Endodermal cell (in vitro differentiated cells): ENCODE results near the gene NKG7. TPM values are rescaled to one million over a fixed set of nuclear protein-coding genes. Genes with fewer than 3 reads are reported as not detected.
A peak's percentile ranks its signal among the peaks of the same experiment; 100 is the strongest.

Source experiments
- DNase-seq: peaks from one replicate; pipeline ENCODE4 v3.0.0-alpha.2; 2017
- H3K27ac ChIP-seq: 2 replicates; pipeline ENCODE4 v1.5.1; 2013; ENCODE audit warnings: mild to moderate bottlenecking, low read depth, low read length, moderate library complexity
- H3K27me3 ChIP-seq: 2 replicates; pipeline ENCODE4 v1.6.1; 2013; ENCODE audit warnings: mild to moderate bottlenecking, low read length, moderate library complexity; ENCODE audit not compliant: insufficient read depth, control insufficient read depth, poor library complexity, severe bottlenecking
- H3K36me3 ChIP-seq: 2 replicates; pipeline ENCODE4 v1.7.0; 2013; ENCODE audit warnings: mild to moderate bottlenecking, low read length, moderate library complexity; ENCODE audit not compliant: control insufficient read depth, insufficient read depth
- H3K4me1 ChIP-seq: one replicate; pipeline ENCODE4 v1.7.0; 2013; ENCODE audit warnings: low read length; ENCODE audit not compliant: control insufficient read depth, insufficient read depth
- H3K4me3 ChIP-seq: 2 replicates; pipeline ENCODE4 v1.5.1; 2013; ENCODE audit warnings: mild to moderate bottlenecking, low read length, moderate library complexity
- H3K9ac ChIP-seq: 2 replicates; pipeline ENCODE4 v1.6.1; 2013; ENCODE audit warnings: mild to moderate bottlenecking, low read length, moderate library complexity; ENCODE audit not compliant: poor library complexity, severe bottlenecking; ENCODE audit errors: extremely low read depth
- H3K9me3 ChIP-seq: 2 replicates; pipeline ENCODE4 v1.6.1; 2013; ENCODE audit warnings: mild to moderate bottlenecking, low read length, moderate library complexity; ENCODE audit not compliant: control insufficient read depth
- H3K27ac Mint-ChIP-seq: 2 replicates; pipeline ENCODE4 v1.8.0; 2020; ENCODE audit warnings: mixed read lengths
- H3K27me3 Mint-ChIP-seq: 2 replicates; pipeline ENCODE4 v1.8.0; 2021; ENCODE audit warnings: mild to moderate bottlenecking, mixed read lengths; ENCODE audit not compliant: insufficient read depth
- H3K36me3 Mint-ChIP-seq: 2 replicates; pipeline ENCODE4 v1.8.0; 2020; ENCODE audit warnings: low read depth, mixed read lengths
- H3K4me1 Mint-ChIP-seq: 2 replicates; pipeline ENCODE4 v1.8.0; 2020; ENCODE audit warnings: mixed read lengths
- H3K4me3 Mint-ChIP-seq: 2 replicates; pipeline ENCODE4 v1.8.0; 2020; ENCODE audit warnings: mild to moderate bottlenecking, moderate library complexity, mixed read lengths
- H3K9me3 Mint-ChIP-seq: 2 replicates; pipeline ENCODE4 v1.8.0; 2020; ENCODE audit warnings: mild to moderate bottlenecking, mixed read lengths
- WGBS, 2 experiments: methylation state at CpG; one replicate each; pipeline versions ENCODE4 v1.1.5 to v1.1.7; 2013; ENCODE audit warnings: missing lambda C conversion rate in 2 of 2, mixed read lengths in 1 of 2; ENCODE audit not compliant: insufficient coverage in 1 of 2, insufficient read length in 1 of 2; 5-methylcytosine and 5-hydroxymethylcytosine counted together
- total RNA-seq, 2 donors: library from RNA; stranded (reverse); fragmentation: NEBNext Ultra II Directional in 1 of 2; extraction: Animal tissue kit (Norgen Biotek cat#: 25700) in 1 of 2; gene quantifications; 2 replicates in 1 of 2; 3 replicates in 1 of 2; pipeline ENCODE4 v1.2.1, GENCODE V29; 2021
- TF ChIP-seq, protein P1 (sequence below): fragments of 200-600 bp; sonication (generic); conservative IDR thresholded peaks from 2 replicates; pipeline ENCODE4 v1.5.0; 2021; ENCODE audit warnings: antibody characterized with exemption, mild to moderate bottlenecking

NKG7 gene
- total RNA-seq, 2 donors from 2014 or later, result not detected

DNA sequence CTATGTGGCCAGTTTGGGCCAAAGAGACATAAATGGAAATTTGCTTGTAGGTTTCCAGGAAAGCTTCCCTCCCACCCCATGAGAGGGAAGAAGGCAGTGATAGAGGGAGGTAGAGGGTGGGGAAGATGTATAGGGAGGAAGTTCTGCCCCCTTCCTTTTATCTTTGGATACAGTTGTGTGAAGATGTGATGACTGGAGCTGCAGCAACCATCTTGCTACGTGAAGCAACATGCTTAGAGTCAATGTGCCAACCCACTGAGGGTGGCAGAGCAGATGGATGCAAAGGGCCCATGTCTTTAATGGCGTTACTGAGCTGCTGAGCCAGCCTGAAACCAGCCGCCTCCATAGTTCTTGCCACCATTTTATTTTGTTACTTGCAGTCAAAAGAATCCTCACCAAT lies 41.3 kb downstream of the NKG7 start:
- Mint-ChIP-seq H3K9me3 (peaks cover 3% of the 10 kb centered on the region), H3K4me1 (peaks cover 2% of the 10 kb centered on the region), H3K27me3 (no peaks in the 10 kb centered on the region)

DNA sequence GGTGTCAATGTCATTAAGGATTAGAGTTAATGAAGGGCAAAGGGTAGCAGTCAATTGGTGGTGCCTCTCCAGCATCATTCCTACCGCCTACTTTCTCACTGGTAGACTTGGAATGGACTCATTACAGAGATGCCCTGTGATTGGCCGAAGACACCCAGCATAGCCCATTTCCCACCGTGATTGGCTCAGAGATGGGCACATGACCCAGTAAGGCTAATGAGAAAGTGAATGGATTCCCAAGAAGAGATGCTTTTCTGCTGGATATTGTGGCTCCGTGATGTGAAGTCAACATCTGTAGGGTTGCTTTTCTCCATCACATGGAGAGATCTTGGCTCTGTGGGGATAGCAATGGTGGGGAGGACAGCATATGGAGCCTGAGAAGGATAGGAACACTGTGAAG lies 42.1 kb downstream of the NKG7 start:
- no peak overlapping the region for H3K9ac ChIP-seq
- WGBS, 2 experiments, result 94 to 100% methylated on average over 3 to 4 of the region's 4 CpGs
- no peak overlapping the region for H3K27ac ChIP-seq
- Mint-ChIP-seq H3K36me3 (peaks cover 60% of the 10 kb centered on the region), H3K4me3 (no peak overlapping the region), H3K27me3 (no peaks in the 10 kb centered on the region), H3K27ac (no peak overlapping the region), H3K9me3 (peaks cover 3% of the 10 kb centered on the region), H3K4me1 (peaks cover 2% of the 10 kb centered on the region)
- no peak overlapping the region for H3K4me3 ChIP-seq
- no peaks in the 10 kb centered on the region for H3K4me1 ChIP-seq
- H3K36me3 ChIP-seq, result peaks cover 21% of the 10 kb centered on the region
- no peaks in the 10 kb centered on the region for H3K27me3 ChIP-seq
- peak; percentile 45 for DNase-seq
- TF ChIP-seq, protein P1, sequence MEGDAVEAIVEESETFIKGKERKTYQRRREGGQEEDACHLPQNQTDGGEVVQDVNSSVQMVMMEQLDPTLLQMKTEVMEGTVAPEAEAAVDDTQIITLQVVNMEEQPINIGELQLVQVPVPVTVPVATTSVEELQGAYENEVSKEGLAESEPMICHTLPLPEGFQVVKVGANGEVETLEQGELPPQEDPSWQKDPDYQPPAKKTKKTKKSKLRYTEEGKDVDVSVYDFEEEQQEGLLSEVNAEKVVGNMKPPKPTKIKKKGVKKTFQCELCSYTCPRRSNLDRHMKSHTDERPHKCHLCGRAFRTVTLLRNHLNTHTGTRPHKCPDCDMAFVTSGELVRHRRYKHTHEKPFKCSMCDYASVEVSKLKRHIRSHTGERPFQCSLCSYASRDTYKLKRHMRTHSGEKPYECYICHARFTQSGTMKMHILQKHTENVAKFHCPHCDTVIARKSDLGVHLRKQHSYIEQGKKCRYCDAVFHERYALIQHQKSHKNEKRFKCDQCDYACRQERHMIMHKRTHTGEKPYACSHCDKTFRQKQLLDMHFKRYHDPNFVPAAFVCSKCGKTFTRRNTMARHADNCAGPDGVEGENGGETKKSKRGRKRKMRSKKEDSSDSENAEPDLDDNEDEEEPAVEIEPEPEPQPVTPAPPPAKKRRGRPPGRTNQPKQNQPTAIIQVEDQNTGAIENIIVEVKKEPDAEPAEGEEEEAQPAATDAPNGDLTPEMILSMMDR, result no peak
- no peaks in the 10 kb centered on the region for H3K9me3 ChIP-seq

More for the DNA sequence above, 41.3 kb downstream of the NKG7 start:
- no peak overlapping the region for H3K27ac Mint-ChIP-seq
- WGBS, 2 experiments, result 78 to 81% methylated on average over 3 of the region's 3 CpGs
- Histone ChIP-seq H3K4me3 (no peak overlapping the region), H3K9ac (no peak overlapping the region), H3K9me3 (no peaks in the 10 kb centered on the region), H3K27me3 (no peaks in the 10 kb centered on the region), H3K4me1 (no peaks in the 10 kb centered on the region), H3K36me3 (peaks cover 21% of the 10 kb centered on the region), H3K27ac (no peak overlapping the region)
- no peak for DNase-seq
- H3K4me3 Mint-ChIP-seq, result no peak overlapping the region
- H3K36me3 Mint-ChIP-seq, result peaks cover 52% of the 10 kb centered on the region
- TF ChIP-seq, protein P1, result no peak

DNA sequence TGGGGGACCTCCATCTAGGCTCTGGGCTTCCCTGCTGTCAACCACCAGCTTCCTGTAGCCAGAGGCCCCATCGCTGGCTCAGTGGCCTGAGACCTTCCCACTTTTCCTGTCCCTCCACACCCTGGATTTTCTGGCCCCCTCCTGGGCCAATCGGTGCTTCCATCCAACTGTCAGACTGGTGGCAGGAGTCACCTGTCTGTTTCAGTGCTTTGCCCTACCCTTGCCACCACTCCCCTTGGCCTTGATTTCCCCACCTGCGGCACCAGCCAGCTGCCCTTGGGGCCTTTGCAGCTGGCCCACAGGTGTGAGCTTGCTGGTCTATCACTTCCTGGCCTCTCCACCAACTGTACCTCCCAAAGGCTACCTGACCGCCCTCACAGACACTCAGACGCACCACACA lies 43.0 kb downstream of the NKG7 start:
- H3K4me1 ChIP-seq, result no peaks in the 10 kb centered on the region
- TF ChIP-seq, protein P1, result no peak
- H3K9me3 ChIP-seq, result no peaks in the 10 kb centered on the region
- H3K36me3 ChIP-seq, result peaks cover 21% of the 10 kb centered on the region
- Mint-ChIP-seq H3K9me3 (peaks cover 3% of the 10 kb centered on the region), H3K27me3 (no peaks in the 10 kb centered on the region), H3K4me1 (peaks cover 2% of the 10 kb centered on the region), H3K27ac (no peak overlapping the region), H3K4me3 (no peak overlapping the region), H3K36me3 (peaks cover 52% of the 10 kb centered on the region)
- H3K27me3 ChIP-seq, result no peaks in the 10 kb centered on the region
- no peak overlapping the region for H3K27ac ChIP-seq
- WGBS, 2 experiments, result 93 to 100% methylated on average over 1 to 5 of the region's 5 CpGs
- H3K4me3 ChIP-seq, result no peak overlapping the region
- H3K9ac ChIP-seq, result no peak overlapping the region
- peak; percentile 42 for DNase-seq
